Measurements from ENCODE around the gene KDM4C. TPM values are rescaled to one million over a fixed set of nuclear protein-coding genes. Genes with fewer than 3 reads are reported as not detected.

KDM4C gene
- polyA plus RNA-seq, 2 of the 4 experiments (the other 2 are of a cell fraction), result 9.6 to 15.6 TPM

DNA sequence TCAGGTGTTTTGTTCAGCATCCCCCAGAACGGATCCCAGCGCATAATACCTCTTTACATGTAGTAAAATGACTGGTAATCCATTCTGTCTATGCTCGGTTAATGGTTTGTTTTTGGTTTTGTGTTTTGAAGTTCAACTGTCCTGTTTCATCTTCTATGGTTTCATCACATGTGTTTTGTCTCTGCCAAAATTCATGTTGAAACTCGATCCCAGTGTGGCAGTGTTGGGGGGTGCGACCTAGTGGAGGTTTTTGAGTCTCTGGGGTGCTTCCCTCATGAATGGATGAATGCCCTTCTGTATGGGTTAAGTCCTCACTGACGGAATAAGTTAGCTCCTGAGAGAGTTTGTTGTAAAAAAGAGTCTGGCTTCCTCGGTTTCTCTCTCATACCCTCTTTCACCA lies 317.4 kb downstream of the KDM4C start:
- DNase-seq (ENCODE audit: low read depth in 1 of 2, low spot score in 1 of 2) (no peak), FAIRE-seq (no peak), ATAC-seq (no peak)
- CTCF ChIA-PET, result no interaction called here
- Histone ChIP-seq H3K4me2 (no peak overlapping the region), H3K4me1 (no peaks in the 10 kb centered on the region), H3K9me3 (no peaks in the 10 kb centered on the region), H3K4me3 (no peak overlapping the region), H3K27ac (no peak overlapping the region)
- 86% methylated on average over 7 of the region's 7 CpGs for WGBS (ENCODE audit: missing lambda C conversion rate)
- POLR2A ChIA-PET, result no interaction called here
- TF ChIP-seq HOXA7 (CRISPR knock-in tag; IDR thresholded peaks at IDR 0.05), result no peak
- no peak for TF ChIP-seq ESRRA (IDR thresholded peaks at IDR 0.05; ENCODE audit: borderline replicate concordance, low read length)
- no peak for TF ChIP-seq USF2 (IDR thresholded peaks at IDR 0.05)
- no peak for TF ChIP-seq CTCF (IDR thresholded peaks at IDR 0.05)
- no peak for TF ChIP-seq FOXS1 (CRISPR knock-in tag; IDR thresholded peaks at IDR 0.05)
- no peak for TF ChIP-seq SMC3 (IDR thresholded peaks at IDR 0.05)
- TF ChIP-seq HOXB5 (CRISPR knock-in tag; IDR thresholded peaks at IDR 0.05), result no peak
- TF ChIP-seq MAFK (IDR thresholded peaks at IDR 0.05; ENCODE audit: partially characterized antibody), result no peak
- no peak for TF ChIP-seq HEYL (CRISPR knock-in tag; IDR thresholded peaks at IDR 0.05)
- TF ChIP-seq CHD2 (IDR thresholded peaks at IDR 0.05; ENCODE audit: low read length, partially characterized antibody), result no peak
- TF ChIP-seq, protein P1, sequence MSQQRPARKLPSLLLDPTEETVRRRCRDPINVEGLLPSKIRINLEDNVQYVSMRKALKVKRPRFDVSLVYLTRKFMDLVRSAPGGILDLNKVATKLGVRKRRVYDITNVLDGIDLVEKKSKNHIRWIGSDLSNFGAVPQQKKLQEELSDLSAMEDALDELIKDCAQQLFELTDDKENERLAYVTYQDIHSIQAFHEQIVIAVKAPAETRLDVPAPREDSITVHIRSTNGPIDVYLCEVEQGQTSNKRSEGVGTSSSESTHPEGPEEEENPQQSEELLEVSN (IDR thresholded peaks at IDR 0.05; ENCODE audit: borderline replicate concordance, low read depth), result no peak
- TF ChIP-seq HOXB13 (CRISPR knock-in tag; IDR thresholded peaks at IDR 0.05; ENCODE audit: low read depth), result no peak
- TF ChIP-seq GATA3 (IDR thresholded peaks at IDR 0.05; ENCODE audit: borderline replicate concordance), result no peak
- no peak for TF ChIP-seq ATOH8 (CRISPR knock-in tag; IDR thresholded peaks at IDR 0.05; ENCODE audit: low read depth)
- no peak for TF ChIP-seq HDAC2 (IDR thresholded peaks at IDR 0.05)
- TF ChIP-seq MAX (IDR thresholded peaks at IDR 0.05), result no peak
- TF ChIP-seq FOSL2 (IDR thresholded peaks at IDR 0.05), result no peak
- TF ChIP-seq FOSL2 (CRISPR knock-in tag; IDR thresholded peaks at IDR 0.05), result no peak
- no peak for TF ChIP-seq HES2 (IDR thresholded peaks at IDR 0.05)
- TF ChIP-seq NFE2L2 (conservative IDR thresholded peaks at IDR 0.05; ENCODE audit: low read length), result no peak

DNA sequence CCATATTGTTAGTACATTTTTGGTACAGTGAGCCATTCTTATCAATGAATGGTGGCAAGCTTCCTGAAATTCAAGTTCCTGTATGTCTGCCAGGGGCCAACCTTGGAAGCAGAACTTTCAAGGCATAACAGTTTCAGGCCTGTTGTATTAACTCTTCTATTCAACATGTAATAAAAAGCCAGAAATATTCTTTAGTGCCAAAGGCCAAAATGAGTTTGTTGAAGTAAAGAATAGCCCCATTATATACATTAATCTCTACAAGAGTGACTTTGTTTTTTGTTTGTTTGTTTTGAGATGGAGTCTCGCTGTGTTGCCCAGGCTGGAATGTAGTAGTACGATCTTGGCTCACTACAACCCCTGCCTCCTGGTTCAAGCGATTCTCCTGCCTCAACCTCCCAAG lies 321.3 kb downstream of the KDM4C start:
- Histone ChIP-seq H3K4me2 (no peak overlapping the region), H3K27ac (no peak overlapping the region), H3K9me3 (no peaks in the 10 kb centered on the region), H3K4me3 (no peak overlapping the region), H3K4me1 (no peaks in the 10 kb centered on the region)
- CTCF ChIA-PET, result no interaction called here
- ATAC-seq, result no peak
- POLR2A ChIA-PET, result no interaction called here
- TF ChIP-seq USF2 (IDR thresholded peaks at IDR 0.05), result no peak
- TF ChIP-seq POLR2AphosphoS2 (conservative IDR thresholded peaks at IDR 0.05; ENCODE audit: low read length), result no peak
- TF ChIP-seq KDM1A (IDR thresholded peaks at IDR 0.05; ENCODE audit: low read depth), result no peak
- no peak for TF ChIP-seq MYC (IDR thresholded peaks at IDR 0.05; ENCODE audit: borderline replicate concordance, low read length)
- TF ChIP-seq NR3C1 (IDR thresholded peaks at IDR 0.05), result no peak
- TF ChIP-seq, protein P2, sequence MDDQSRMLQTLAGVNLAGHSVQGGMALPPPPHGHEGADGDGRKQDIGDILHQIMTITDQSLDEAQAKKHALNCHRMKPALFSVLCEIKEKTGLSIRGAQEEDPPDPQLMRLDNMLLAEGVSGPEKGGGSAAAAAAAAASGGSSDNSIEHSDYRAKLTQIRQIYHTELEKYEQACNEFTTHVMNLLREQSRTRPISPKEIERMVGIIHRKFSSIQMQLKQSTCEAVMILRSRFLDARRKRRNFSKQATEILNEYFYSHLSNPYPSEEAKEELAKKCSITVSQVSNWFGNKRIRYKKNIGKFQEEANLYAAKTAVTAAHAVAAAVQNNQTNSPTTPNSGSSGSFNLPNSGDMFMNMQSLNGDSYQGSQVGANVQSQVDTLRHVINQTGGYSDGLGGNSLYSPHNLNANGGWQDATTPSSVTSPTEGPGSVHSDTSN (IDR thresholded peaks at IDR 0.05), result no peak
- no peak for TF ChIP-seq GATA3 (IDR thresholded peaks at IDR 0.05; ENCODE audit: borderline replicate concordance)
- TF ChIP-seq HOXB5 (CRISPR knock-in tag; IDR thresholded peaks at IDR 0.05), result no peak
- TF ChIP-seq TFCP2L1 (CRISPR knock-in tag; IDR thresholded peaks at IDR 0.05), result no peak
- 93% methylated on average over 3 of the region's 3 CpGs for WGBS (ENCODE audit: missing lambda C conversion rate)
- no peak for DNase-seq (ENCODE audit: low read depth in 1 of 2, low spot score in 1 of 2)
- no peak for FAIRE-seq

Measured in A549 (cell line).